Measurements from ENCODE around the gene CIPC.

The CIPC gene

DNA sequence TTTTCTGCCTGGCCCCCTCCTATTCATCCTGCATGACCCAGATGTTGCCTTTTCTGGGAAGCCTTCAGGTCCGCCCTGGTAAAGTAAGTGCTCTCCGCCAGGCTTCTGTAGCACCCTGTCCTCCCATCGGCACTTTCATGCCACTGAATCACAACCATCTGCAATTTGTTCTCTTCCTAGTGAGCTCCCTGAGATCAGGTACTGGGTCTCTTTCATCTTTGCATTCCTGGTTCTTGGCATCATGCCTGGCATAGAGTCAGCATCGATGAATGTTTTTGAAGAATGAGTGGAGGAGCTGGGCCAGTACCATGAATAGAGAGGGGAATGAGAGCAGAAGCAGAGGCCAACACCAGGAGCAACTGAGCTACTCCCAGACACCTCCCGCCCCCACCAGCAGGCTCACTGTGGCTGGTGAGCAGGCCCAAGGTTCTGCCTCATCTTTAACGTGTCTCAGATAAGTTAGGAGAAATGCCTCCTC, 30.4 kb downstream of the CIPC start:
- DNase-seq, result no peak

DNA sequence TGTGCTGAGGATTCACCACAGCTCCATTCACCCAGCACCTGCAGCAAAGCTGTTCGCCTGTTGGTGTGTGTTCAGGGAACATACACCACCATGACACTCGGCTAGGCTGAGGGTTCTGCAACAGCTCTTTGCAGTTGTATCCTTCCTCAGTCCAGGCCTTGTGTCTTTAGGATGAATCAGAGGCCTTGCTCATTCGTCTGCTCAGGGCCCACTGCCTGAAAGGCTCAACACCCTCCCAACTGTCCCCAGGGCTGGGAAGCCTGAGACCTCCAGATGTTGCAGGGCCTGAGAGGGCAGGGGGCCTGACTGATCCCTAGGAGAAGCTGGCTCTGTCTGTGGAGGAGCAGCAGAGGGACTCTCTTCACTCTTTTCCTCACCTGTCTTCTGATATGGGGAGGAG, 32.3 kb downstream of the CIPC start:
- no peak for DNase-seq

DNA sequence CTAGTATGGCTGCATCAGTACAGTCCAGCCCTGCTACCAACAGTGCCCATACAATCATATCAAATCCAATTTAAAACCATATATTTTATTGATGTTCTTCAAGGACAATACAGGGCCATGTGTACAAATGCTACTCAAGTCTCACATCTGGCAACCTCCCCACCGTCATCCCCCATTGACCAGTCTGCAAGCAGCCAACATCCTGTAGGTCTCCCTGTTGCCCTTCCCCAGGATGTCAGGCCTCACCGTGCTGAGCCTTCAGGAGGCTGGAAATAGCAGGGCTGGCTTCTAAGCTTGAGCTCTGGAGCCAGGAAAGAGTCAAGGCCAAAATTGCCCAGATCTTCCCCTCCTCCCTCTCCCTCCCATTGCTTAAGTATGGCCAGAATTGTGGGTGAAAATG, 33.1 kb downstream of the CIPC start:
- no peak for DNase-seq

GRCh38 chr14:77131871-77132486, 33.9 kb downstream of the CIPC start:
- DNase-seq, result no peak

GRCh38 chr14:77133720-77134338, 35.8 kb downstream of the CIPC start:
- peak; percentile 20 for DNase-seq

DNA sequence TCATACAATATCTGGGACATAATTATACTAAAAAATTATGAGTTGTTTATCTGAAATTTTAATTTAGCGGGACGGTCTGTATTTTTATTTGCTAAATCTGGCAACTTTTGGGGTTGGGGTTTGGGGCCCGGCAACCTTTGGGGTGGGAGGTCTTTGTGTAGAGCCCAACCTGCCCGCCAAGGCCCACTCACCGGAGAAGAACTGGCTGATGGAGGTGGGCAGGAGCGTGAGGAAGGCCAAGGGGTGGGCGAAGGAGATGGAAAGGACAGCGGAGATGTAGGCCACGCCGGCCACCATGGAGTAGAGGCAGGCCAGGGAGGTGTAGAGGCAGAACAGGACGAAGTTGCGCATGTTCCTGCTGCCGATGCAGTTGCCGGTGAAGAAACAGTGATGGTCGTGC, 41.0 kb downstream of the CIPC start:
- DNase-seq, result no peak

DNA sequence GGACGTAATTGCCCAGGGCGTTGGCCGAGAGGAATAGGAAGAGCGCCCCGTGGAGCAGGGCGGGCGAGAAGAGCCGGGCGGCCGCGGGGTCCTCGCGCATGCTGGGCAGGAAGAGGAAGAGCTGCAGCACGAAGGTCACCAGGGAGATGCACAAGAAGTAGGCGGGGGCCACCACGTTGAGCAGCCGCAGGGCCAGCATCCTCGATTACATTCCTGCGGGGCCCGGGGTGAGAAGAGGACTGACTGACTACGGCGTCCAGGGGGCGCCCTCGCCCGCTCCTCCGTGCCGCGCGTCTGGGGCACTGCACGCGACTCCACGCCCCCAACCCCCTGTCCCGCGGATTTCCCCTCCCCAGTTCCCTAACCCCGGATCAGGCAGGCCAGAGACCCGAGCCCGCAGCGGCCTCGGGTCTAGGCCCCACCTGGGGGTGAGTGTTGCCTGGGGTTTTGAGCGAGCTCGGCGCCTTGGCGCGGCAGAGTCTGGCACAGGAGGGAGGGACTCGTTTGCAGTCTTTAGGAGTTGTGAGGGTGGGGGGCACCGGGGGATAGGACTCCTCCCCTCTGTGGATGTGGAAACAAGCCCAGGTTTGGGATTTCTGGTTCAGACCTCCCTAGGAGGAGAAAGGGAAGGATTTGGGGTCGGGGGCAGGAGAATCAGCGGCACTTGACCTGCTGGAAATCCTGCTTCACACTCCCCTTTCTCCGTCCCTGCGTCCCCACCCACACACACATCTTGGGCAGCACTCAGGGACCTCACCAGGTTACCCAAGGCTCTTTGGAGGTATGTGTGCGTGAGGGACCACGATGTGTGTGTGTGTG, 41.7 kb downstream of the CIPC start:
- DNase-seq, result no peak

GRCh38 chr14:77140359-77141213, 42.5 kb downstream of the CIPC start:
- no peak for DNase-seq

- DNase-seq, result no peak
Measured at GRCh38 chr14:77141214-77142004, 43.4 kb downstream of the CIPC start, which contains the start of gene ZDHHC22. TSS of gene ZDHHC22 (minus strand) at chr14:77141791. CDS start at chr14:77139738, 2,053 bp downstream.

GRCh38 chr14:77142005-77142800, 44.1 kb downstream of the CIPC start:
- DNase-seq, result no peak

GRCh38 chr14:77143071-77143470, 45.0 kb downstream of the CIPC start:
- DNase-seq, result no peak

DNA sequence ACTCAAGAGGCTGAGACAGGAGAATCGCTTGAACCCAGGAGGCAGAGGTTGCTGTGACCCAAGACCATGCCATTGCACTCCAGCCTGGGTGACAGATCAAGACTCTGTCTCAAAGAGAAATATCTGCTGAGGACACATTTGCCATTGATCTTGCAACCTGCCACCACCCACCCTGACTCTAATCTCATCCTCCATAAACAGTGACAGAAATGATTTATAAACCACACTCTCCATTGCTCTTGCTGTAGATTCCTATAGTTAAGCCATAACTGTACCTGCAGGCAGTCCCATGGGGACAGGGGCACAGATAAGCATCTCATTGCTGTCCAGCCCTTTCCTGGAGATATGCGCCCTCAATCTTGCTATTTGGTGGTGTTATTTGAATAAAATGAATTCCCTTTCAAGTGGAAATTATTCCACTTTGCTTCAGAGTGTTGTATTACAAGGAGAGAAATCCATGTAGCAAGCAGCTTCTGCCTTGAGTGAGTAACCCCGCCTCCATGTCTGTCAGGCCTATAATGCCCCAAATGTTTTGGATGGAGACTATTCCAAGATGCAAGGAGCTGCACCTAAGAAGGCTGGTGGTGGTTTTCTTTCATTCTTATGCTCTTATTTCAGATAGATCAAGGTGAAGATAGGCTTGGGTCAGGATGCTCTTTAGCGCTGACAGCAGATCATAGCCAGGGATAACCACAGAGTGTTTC, 46.5 kb downstream of the CIPC start:
- DNase-seq, result no peak

DNA sequence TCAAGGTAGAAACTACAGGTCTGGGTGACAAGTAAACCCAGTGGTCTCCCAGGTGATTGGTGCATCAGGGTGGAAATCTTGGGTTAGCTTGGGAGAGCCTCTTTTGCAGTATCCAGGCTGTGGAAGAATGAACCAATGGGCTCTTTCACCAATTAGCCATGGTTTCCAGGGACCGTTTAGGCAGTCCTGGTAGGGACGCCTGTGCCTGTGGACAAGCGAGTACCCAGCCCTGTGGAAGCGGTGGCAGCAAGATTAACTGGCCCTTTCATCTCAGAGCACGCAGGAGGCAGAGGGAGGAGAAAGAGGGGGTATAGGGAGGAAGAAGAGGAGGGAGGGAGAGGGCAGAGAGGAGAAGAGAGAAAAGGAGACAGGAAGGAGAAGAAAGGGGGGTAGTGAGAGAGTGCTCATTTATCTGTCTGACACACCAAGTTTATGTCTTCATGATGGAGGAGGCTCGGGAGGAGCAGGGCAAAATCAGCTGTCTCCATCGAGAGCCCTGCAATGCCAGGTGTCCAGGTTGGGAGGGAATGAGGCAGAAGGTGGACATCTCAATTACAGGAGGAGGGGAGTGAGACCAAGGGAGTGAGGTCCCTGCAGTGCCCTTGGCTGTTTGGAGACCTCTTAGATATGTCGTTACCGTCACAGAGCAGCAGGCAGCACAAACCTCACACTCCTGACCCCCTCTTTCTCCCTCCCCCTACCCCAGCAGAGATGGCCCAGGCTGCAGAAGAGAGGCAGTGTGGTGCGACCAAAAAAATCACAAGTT, 48.1 kb downstream of the CIPC start:
- no peak for DNase-seq

DNA sequence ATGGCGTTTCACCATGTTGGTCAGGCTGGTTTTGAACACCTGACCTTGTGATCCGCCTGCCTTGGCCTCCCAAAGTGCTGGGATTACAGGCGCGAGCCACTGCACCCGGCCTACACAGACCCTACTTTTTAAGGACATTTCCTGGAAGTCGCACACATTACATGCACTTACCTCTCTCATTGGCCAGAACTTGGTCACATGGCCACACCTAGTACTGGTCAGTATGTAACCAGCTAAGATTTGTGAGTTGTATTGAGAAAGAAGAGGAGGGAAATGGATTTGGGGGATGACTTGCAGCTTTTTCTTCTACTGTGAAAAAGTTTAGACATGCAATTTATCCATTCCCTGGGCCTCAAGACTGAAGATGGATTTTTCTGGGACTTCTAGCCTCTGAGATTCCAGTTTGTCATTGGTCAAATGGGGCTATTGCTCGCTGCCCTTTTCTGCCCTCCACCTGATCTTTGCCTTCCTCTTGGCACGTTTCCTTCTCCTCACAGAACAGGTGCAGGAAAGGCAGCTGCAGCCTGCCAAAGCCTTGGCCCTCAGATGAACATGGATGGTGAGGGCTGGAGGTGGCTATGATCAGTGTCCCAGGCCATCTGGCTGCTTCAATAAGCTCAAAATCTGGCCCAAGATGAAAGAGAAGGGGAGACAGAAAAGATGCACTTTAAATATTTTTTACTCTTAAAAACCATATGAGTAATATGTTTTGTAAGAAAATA, 50.6 kb downstream of the CIPC start:
- DNase-seq, result no peak

- DNase-seq, result no peak
Measured at GRCh38 chr14:77151245-77151644, 53.2 kb downstream of the CIPC start.

- DNase-seq, result peak; percentile 9
Measured at GRCh38 chr14:77151918-77152588, 54.0 kb downstream of the CIPC start.

- no peak for DNase-seq
Measured at GRCh38 chr14:77153802-77154201, 55.7 kb downstream of the CIPC start.

DNA sequence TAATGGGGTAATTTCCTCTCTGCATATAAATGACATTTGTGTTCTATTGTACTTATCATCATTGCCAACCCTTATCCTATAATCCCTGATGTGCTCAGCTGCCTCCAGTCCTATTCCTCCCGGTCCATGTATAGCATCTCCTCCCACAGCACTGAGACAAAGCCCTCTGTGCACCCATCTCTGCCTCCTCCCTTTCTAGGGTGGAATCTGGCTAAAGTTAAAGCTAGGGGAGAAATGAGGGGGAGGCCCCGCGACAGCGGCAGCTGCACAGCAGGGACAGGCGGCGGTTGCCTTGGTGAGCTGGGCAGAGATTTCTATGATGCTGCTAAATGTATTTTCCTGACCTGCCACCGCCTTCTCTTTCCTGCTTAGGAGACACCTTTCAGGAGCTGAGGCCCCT, 56.4 kb downstream of the CIPC start:
- DNase-seq, result no peak

Measured in NCI-H1048 (cell line).